H1 (cell line): ENCODE results near the gene MTFR1L. TPM values are rescaled to one million over a fixed set of nuclear protein-coding genes. Genes with fewer than 3 reads are reported as not detected.
A peak's percentile ranks its signal among the peaks of the same experiment; 100 is the strongest.

Experiments used
- CTCF ChIA-PET: fragments of 300-600 bp; sonication (Branson Sonifier 250); formaldehyde crosslinking; loops from one replicate; lab custom pipeline; 2021; ENCODE audit not compliant: partially characterized antibody; lab: Charles Lee
- POLR2A ChIA-PET: fragments of 300-600 bp; sonication (Branson Sonifier 250); formaldehyde crosslinking; loops from one replicate; lab custom pipeline; 2021; ENCODE audit warnings: inconsistent platforms; ENCODE audit not compliant: partially characterized antibody; lab: Charles Lee
- DNase-seq, 2 experiments: peaks; one replicate each; pipeline versions ENCODE4 v3.0.0 to v3.0.0-alpha.2; 2010 to 2022; ENCODE audit warnings: low spot score in 2 of 2, low read depth in 1 of 2, mixed read lengths in 1 of 2
- FAIRE-seq: peaks from 2 replicates; lab custom pipeline; 2011; peaks lifted over from hg19 to GRCh38; lab: Jason Lieb, UNC
- H2AFZ ChIP-seq: 2 replicates; pipeline ENCODE4 v1.8.1; 2012; ENCODE audit warnings: low read length, inconsistent platforms
- H2AK5ac ChIP-seq: 2 replicates; pipeline ENCODE4 v1.6.1; 2013; ENCODE audit warnings: low read depth, low read length
- H2BK120ac ChIP-seq: replicated peaks from 2 replicates; pipeline ENCODE3; 2013; ENCODE audit warnings: low read depth, low read length, inconsistent platforms
- H2BK12ac ChIP-seq: 2 replicates; pipeline ENCODE4 v1.6.1; 2013; ENCODE audit warnings: low read depth, low read length
- H2BK15ac ChIP-seq: 2 replicates; pipeline ENCODE4 v1.6.1; 2013; ENCODE audit warnings: low read length
- H2BK20ac ChIP-seq: 2 replicates; pipeline ENCODE4 v1.6.1; 2013; ENCODE audit warnings: low read length
- H2BK5ac ChIP-seq: 2 replicates; pipeline ENCODE4 v1.6.1; 2013; ENCODE audit warnings: low read depth, low read length
- H3K14ac ChIP-seq: 2 replicates; pipeline ENCODE4 v1.6.1; 2013; ENCODE audit warnings: inconsistent platforms; ENCODE audit not compliant: insufficient read length
- H3K18ac ChIP-seq: 2 replicates; pipeline ENCODE4 v1.6.1; 2013; ENCODE audit warnings: low read length; ENCODE audit errors: extremely low read depth
- H3K23ac ChIP-seq: 2 replicates; pipeline ENCODE4 v1.6.1; 2013; ENCODE audit warnings: inconsistent platforms; ENCODE audit not compliant: insufficient read length
- H3K23me2 ChIP-seq: 2 replicates; pipeline ENCODE4 v1.6.1; 2013; ENCODE audit warnings: low read depth, low read length
- H3K27ac ChIP-seq: 2 replicates; pipeline ENCODE4 v1.6.1; 2011; ENCODE audit warnings: low read depth, low read length, inconsistent platforms
- H3K27me3 ChIP-seq, 4 experiments: replicated peaks in 1 of 4; 1 replicate in 1 of 4; 2 replicates in 3 of 4; pipeline versions ENCODE4 v1.6.1 to v1.8.1; 2011 to 2013; ENCODE audit warnings: low read length in 3 of 4, mild to moderate bottlenecking in 3 of 4, inconsistent platforms in 2 of 4, mixed read lengths in 2 of 4, moderate library complexity in 1 of 4; ENCODE audit not compliant: control insufficient read depth in 3 of 4, insufficient read depth in 3 of 4; ENCODE audit errors: extremely low read depth in 1 of 4
- H3K36me3 ChIP-seq, 4 experiments: 2 replicates each; pipeline versions ENCODE4 v1.6.1 to v1.8.1; 2011 to 2013; ENCODE audit warnings: mild to moderate bottlenecking in 4 of 4, low read length in 3 of 4, moderate library complexity in 2 of 4, control low read depth in 1 of 4, inconsistent platforms in 1 of 4; ENCODE audit not compliant: insufficient read depth in 4 of 4, control insufficient read depth in 2 of 4
- H3K4ac ChIP-seq: replicated peaks from 2 replicates; pipeline ENCODE3; 2013; ENCODE audit warnings: low read length, low read depth, mixed read lengths, inconsistent platforms; ENCODE audit not compliant: insufficient read length
- H3K4me1 ChIP-seq, 4 experiments: replicated peaks in 1 of 4; 1 replicate in 1 of 4; 2 replicates in 3 of 4; pipeline versions ENCODE4 v1.6.1 to v1.8.1; 2011 to 2013; ENCODE audit warnings: low read length in 3 of 4, inconsistent platforms in 2 of 4, mixed read lengths in 1 of 4; ENCODE audit not compliant: insufficient read depth in 4 of 4, control insufficient read depth in 3 of 4
- H3K4me2 ChIP-seq, 2 experiments: 2 replicates each; pipeline versions ENCODE4 v1.6.1 to v1.8.1; 2011 to 2013; ENCODE audit warnings: low read depth in 2 of 2, low read length in 2 of 2, control low read depth in 1 of 2, inconsistent platforms in 1 of 2, mild to moderate bottlenecking in 1 of 2; ENCODE audit not compliant: insufficient read depth in 1 of 2
- H3K4me3 ChIP-seq, 4 experiments: fragments of 200-600, 300-600 bp in 1 of 4; sonication (generic), shearing (Covaris generic), sonication (Bioruptor Twin) in 1 of 4; 2 replicates each; pipeline versions ENCODE4 v1.5.1 to v1.8.1; 2011 to 2016; ENCODE audit warnings: low read length in 4 of 4, low read depth in 3 of 4, control low read depth in 2 of 4, inconsistent platforms in 2 of 4, mild to moderate bottlenecking in 2 of 4, mixed read lengths in 1 of 4, moderate library complexity in 1 of 4; ENCODE audit not compliant: insufficient read depth in 2 of 4; ENCODE audit errors: extremely low read depth in 1 of 4
- H3K56ac ChIP-seq: replicated peaks from 2 replicates; pipeline ENCODE3; 2013; ENCODE audit warnings: low read depth, mild to moderate bottlenecking, mixed read lengths, low read length, inconsistent platforms; ENCODE audit not compliant: insufficient read length
- H3K79me1 ChIP-seq: 2 replicates; pipeline ENCODE4 v1.6.1; 2013; ENCODE audit warnings: low read depth, low read length, control low read depth
- H3K79me2 ChIP-seq, 2 experiments: 2 replicates each; pipeline versions ENCODE4 v1.6.1 to v1.8.1; 2012 to 2013; ENCODE audit warnings: low read length in 2 of 2, mild to moderate bottlenecking in 2 of 2, inconsistent platforms in 1 of 2; ENCODE audit not compliant: insufficient read depth in 2 of 2, control insufficient read depth in 1 of 2
- H3K9ac ChIP-seq, 4 experiments: replicated peaks in 1 of 4; 1 replicate in 1 of 4; 2 replicates in 3 of 4; pipeline versions ENCODE4 v1.6.1 to v1.8.1; 2011 to 2013; ENCODE audit warnings: low read depth in 3 of 4, low read length in 3 of 4, control low read depth in 2 of 4, mild to moderate bottlenecking in 2 of 4, moderate library complexity in 2 of 4, inconsistent platforms in 1 of 4; ENCODE audit errors: extremely low read depth in 1 of 4
- H3K9me3 ChIP-seq, 2 experiments: 2 replicates each; pipeline versions ENCODE4 v1.6.1 to v1.8.1; 2012 to 2013; ENCODE audit warnings: mild to moderate bottlenecking in 2 of 2, moderate library complexity in 2 of 2, control low read depth in 1 of 2, inconsistent platforms in 1 of 2, low read depth in 1 of 2, low read length in 1 of 2, mixed read lengths in 1 of 2; ENCODE audit not compliant: insufficient read depth in 2 of 2
- H4K20me1 ChIP-seq, 2 experiments: replicated peaks in 1 of 2; 2 replicates each; pipeline versions ENCODE3 to v1.8.1; 2011 to 2013; ENCODE audit warnings: inconsistent platforms in 2 of 2, low read length in 2 of 2, mild to moderate bottlenecking in 1 of 2; ENCODE audit not compliant: insufficient read depth in 2 of 2, control insufficient read depth in 1 of 2
- H4K5ac ChIP-seq: 2 replicates; pipeline ENCODE4 v1.6.1; 2013; ENCODE audit warnings: low read length, low read depth, mixed read lengths, inconsistent platforms; ENCODE audit not compliant: insufficient read length
- H4K8ac ChIP-seq: 2 replicates; pipeline ENCODE4 v1.8.0; 2013; ENCODE audit warnings: mild to moderate bottlenecking, moderate library complexity, low read length, inconsistent platforms; ENCODE audit not compliant: insufficient read depth; ENCODE audit errors: extremely low read depth
- H4K91ac ChIP-seq: replicated peaks from 2 replicates; pipeline ENCODE3; 2013; ENCODE audit warnings: low read length, mixed read lengths, inconsistent platforms; ENCODE audit not compliant: insufficient read length
- JUN ChIP-seq: IDR thresholded peaks from 2 replicates; pipeline ENCODE4 v1.6.1; 2011; ENCODE audit warnings: low read depth, mild to moderate bottlenecking, improper control_type of control experiment, low read length
- PHF8 ChIP-seq: fragments of 200-600 bp; sonication (generic); conservative IDR thresholded peaks from 2 replicates; pipeline ENCODE4 v1.7.1; 2012; ENCODE audit warnings: low read depth, mild to moderate bottlenecking, inconsistent platforms, low read length, moderate library complexity
- POLR2AphosphoS5 ChIP-seq: IDR thresholded peaks from 2 replicates; pipeline ENCODE4 v1.6.1; 2011; ENCODE audit warnings: low read depth, low read length
- SAP30 ChIP-seq: fragments of 300-600 bp; sonication (generic); IDR thresholded peaks from 2 replicates; pipeline ENCODE4 v1.7.1; 2012; ENCODE audit warnings: low read length, moderate library complexity, mild to moderate bottlenecking, inconsistent platforms; ENCODE audit not compliant: insufficient read depth, insufficient replicate concordance
- TEAD4 ChIP-seq: IDR thresholded peaks from 2 replicates; pipeline ENCODE4 v1.6.1; 2012; ENCODE audit warnings: low read depth, low read length, inconsistent platforms, mixed read lengths
- WGBS, 2 experiments: shearing (Covaris generic) in 1 of 2; methylation state at CpG; one replicate each; pipeline versions ENCODE4 v1.1.6 to v1.1.7; 2013 to 2015; ENCODE audit warnings: low lambda C conversion rate in 2 of 2, mixed read lengths in 2 of 2, inconsistent platforms in 1 of 2, low coverage in 1 of 2, missing lambda C conversion rate in 1 of 2; ENCODE audit not compliant: insufficient replicate concordance in 2 of 2, insufficient coverage in 1 of 2, insufficient read length in 1 of 2; ENCODE audit errors: extremely low coverage in 1 of 2, missing lambda C conversion rate in 1 of 2; 5-methylcytosine and 5-hydroxymethylcytosine counted together
- polyA plus RNA-seq, 7 experiments: library from polyadenylated mRNA; depleted of rRNA in 3 of 7; stranded (reverse) in 5 of 7; unstranded in 2 of 7; fragments of >200 nt in 5 of 7; fragments of 200-250 nt in 2 of 7; gene quantifications; 1 replicate in 5 of 7; 2 replicates in 1 of 7; 4 replicates in 1 of 7; pipeline versions ENCODE4 v1.2.1 to v1.2.3, GENCODE V29; 2011 to 2013; ENCODE audit warnings: missing spikeins in 2 of 7, mixed read lengths in 2 of 7
- total RNA-seq: library from RNA; stranded (reverse); fragmentation: NEBNext Ultra II Directional; extraction: Animal tissue kit (Norgen Biotek cat#: 25700); gene quantifications from 2 replicates; pipeline ENCODE4 v1.2.1, GENCODE V29; 2021
- TF ChIP-seq, protein P1 (sequence below): IDR thresholded peaks from 2 replicates; pipeline ENCODE4 v1.6.1; 2012; ENCODE audit warnings: inconsistent platforms
- TF ChIP-seq, protein P2 (sequence below): IDR thresholded peaks from 2 replicates; pipeline ENCODE4 v1.6.1; 2011; ENCODE audit warnings: low read depth, mild to moderate bottlenecking, low read length; ENCODE audit not compliant: insufficient read depth
- TF ChIP-seq, protein P3 (sequence below): IDR thresholded peaks from 2 replicates; pipeline ENCODE4 v1.6.1; 2012; ENCODE audit warnings: inconsistent platforms

MTFR1L gene
- total and polyA plus RNA-seq, 2 of the 8 experiments (the other 6 are each of a cell fraction or from before 2014, with no cell fraction given): 20.8 to 23.1 TPM

DNA sequence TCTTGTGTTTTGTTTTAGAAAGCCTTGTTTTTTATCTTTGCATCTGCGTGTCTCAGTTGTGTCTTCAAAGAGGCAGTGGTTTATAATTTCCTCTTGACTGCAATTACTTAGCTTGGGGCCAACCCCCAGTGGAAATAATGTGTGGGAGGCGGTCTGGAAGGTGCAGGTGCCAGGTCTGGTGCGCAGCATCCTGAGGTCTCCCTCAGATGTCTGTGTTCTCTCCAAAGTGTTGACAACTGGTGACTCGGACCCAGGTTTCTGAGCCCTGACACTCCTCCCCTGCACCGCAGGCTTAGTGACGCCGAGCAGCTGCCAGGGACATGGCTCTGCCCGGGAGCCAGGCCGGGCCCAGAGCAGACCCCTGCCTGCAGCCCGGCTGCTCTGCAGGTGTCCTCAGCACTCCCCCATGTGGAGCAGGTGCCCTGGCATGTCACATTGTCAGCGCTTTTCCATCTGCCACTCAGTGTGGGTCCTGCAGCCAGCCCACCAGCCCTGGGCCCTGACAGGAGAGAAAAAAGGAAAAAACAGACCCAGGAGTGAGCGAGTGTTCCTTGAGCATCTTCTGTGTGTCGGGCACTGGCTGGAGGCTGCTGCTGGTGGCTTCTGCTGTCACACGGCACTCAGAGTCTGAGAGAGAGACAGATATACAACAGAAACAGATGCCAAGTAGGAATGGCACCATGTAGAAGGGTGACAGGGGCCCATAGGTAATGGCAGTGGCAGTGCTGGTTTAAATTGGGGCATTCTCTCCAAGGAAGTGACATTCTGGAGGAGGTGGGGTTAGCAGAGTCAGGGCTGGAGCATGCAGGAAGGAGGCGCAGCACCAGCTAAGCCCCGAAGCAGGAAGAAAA is 44.6 kb upstream of the MTFR1L start:
- Histone ChIP-seq H2BK15ac (no peak overlapping the region), H3K4ac (no peak overlapping the region), H3K27me3 (no peaks in the 10 kb centered on the region; a peak in 1 of 7 replicates), H3K79me1 (no peaks in the 10 kb centered on the region), H3K56ac (no peak overlapping the region), H3K14ac (no peak overlapping the region), H3K4me3 (no peak overlapping the region), H3K9ac (no peak overlapping the region), H2BK5ac (no peak overlapping the region), H2AK5ac (no peak overlapping the region), H2AFZ (no peak overlapping the region), H2BK12ac (no peak overlapping the region), H3K18ac (no peak overlapping the region), H3K23me2 (no peaks in the 10 kb centered on the region), H2BK20ac (no peak overlapping the region; the same call in 1 of the 2 replicates), H4K8ac (no peak overlapping the region), H3K36me3 (no peaks in the 10 kb centered on the region), H3K23ac (no peak overlapping the region), H4K5ac (no peak overlapping the region), H3K9me3 (no peaks in the 10 kb centered on the region), H3K27ac (0 out of 2 replicates have a peak overlapping the region, but pooled peaks have one; percentile 17), H3K4me2 (no peak overlapping the region), H4K91ac (no peak overlapping the region), H4K20me1 (no peaks in the 10 kb centered on the region), H3K79me2 (no peaks in the 10 kb centered on the region), H3K4me1 (peaks cover 6 to 19% (median 12%) of the 10 kb centered on the region in 4 experiments), H2BK120ac (no peak overlapping the region)
- ChIA-PET POLR2A (interaction anchor here (0.7 kb wide), 1 partner anchor 15 kb away, joined by 3 read pairs; no protein-coding TSS in a partner anchor), CTCF (interaction anchor here (0.6 to 1.5 kb wide), 10 partner anchors 10 to 622 kb away, joined by 3 to 9 read pairs (median 4); no protein-coding TSS in a partner anchor)
- DNase-seq: no peak
- 83% methylated on average over 16 of the region's 16 CpGs; no CpG with 5 or more reads in 1 of the 2 experiments for WGBS, 2 experiments
- no peak for FAIRE-seq
- TF ChIP-seq SAP30: no peak
- TF ChIP-seq, protein P1, sequence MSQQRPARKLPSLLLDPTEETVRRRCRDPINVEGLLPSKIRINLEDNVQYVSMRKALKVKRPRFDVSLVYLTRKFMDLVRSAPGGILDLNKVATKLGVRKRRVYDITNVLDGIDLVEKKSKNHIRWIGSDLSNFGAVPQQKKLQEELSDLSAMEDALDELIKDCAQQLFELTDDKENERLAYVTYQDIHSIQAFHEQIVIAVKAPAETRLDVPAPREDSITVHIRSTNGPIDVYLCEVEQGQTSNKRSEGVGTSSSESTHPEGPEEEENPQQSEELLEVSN: no peak
- no peak for TF ChIP-seq TEAD4
- TF ChIP-seq PHF8: no peak
- TF ChIP-seq, protein P2, sequence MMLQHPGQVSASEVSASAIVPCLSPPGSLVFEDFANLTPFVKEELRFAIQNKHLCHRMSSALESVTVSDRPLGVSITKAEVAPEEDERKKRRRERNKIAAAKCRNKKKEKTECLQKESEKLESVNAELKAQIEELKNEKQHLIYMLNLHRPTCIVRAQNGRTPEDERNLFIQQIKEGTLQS: no peak
- no peak for TF ChIP-seq POLR2AphosphoS5
- TF ChIP-seq, protein P3, sequence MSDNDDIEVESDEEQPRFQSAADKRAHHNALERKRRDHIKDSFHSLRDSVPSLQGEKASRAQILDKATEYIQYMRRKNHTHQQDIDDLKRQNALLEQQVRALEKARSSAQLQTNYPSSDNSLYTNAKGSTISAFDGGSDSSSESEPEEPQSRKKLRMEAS: no peak
- TF ChIP-seq JUN: no peak
